Trophoblast cell (in vitro differentiated cells and primary cell): ENCODE results near the gene GTF3C4.

Experiments used
- DNase-seq, 2 donors: peaks; one replicate each; pipeline ENCODE4 v3.0.0-alpha.2; 2016
- H2AFZ ChIP-seq: 2 replicates; pipeline ENCODE4 v1.6.1; 2013; ENCODE audit warnings: low read length, moderate library complexity, mild to moderate bottlenecking; ENCODE audit not compliant: insufficient read depth, poor library complexity
- H2AK5ac ChIP-seq: 2 replicates; pipeline ENCODE4 v1.6.1; 2013; ENCODE audit warnings: mild to moderate bottlenecking, low read length
- H2BK120ac ChIP-seq: 2 replicates; pipeline ENCODE4 v1.6.1; 2013; ENCODE audit warnings: low read length, mild to moderate bottlenecking, moderate library complexity; ENCODE audit not compliant: insufficient read depth, poor library complexity
- H2BK12ac ChIP-seq: 2 replicates; pipeline ENCODE4 v1.6.1; 2013; ENCODE audit warnings: mild to moderate bottlenecking, low read length, moderate library complexity
- H2BK5ac ChIP-seq: 2 replicates; pipeline ENCODE4 v1.6.1; 2013; ENCODE audit warnings: low read length, low read depth, moderate library complexity, mild to moderate bottlenecking; ENCODE audit not compliant: poor library complexity
- H3K14ac ChIP-seq: 2 replicates; pipeline ENCODE4 v1.6.1; 2013; ENCODE audit warnings: mild to moderate bottlenecking, low read length
- H3K18ac ChIP-seq: 2 replicates; pipeline ENCODE4 v1.6.1; 2013; ENCODE audit warnings: mild to moderate bottlenecking, low read length
- H3K23ac ChIP-seq: 2 replicates; pipeline ENCODE4 v1.6.1; 2013; ENCODE audit warnings: low read length
- H3K27ac ChIP-seq: 2 replicates; pipeline ENCODE4 v1.5.1; 2013; ENCODE audit warnings: low read depth, mild to moderate bottlenecking, inconsistent platforms, low read length, moderate library complexity
- H3K27me3 ChIP-seq: 2 replicates; pipeline ENCODE4 v1.6.1; 2013; ENCODE audit warnings: inconsistent platforms, mild to moderate bottlenecking, low read length, moderate library complexity; ENCODE audit not compliant: insufficient read depth
- H3K36me3 ChIP-seq, 2 experiments: 1 replicate in 1 of 2; 2 replicates in 1 of 2; pipeline ENCODE4 v1.6.1; 2013; ENCODE audit warnings: low read length in 2 of 2, mild to moderate bottlenecking in 2 of 2, moderate library complexity in 1 of 2; ENCODE audit not compliant: insufficient read depth in 2 of 2, control insufficient read depth in 1 of 2
- H3K4ac ChIP-seq: 2 replicates; pipeline ENCODE4 v1.6.1; 2013; ENCODE audit warnings: low read depth, mild to moderate bottlenecking, low read length, moderate library complexity
- H3K4me1 ChIP-seq, 2 experiments: 1 replicate in 1 of 2; 2 replicates in 1 of 2; pipeline ENCODE4 v1.6.1; 2013; ENCODE audit warnings: low read length in 2 of 2, mild to moderate bottlenecking in 2 of 2, moderate library complexity in 1 of 2; ENCODE audit not compliant: insufficient read depth in 2 of 2, control insufficient read depth in 1 of 2
- H3K4me2 ChIP-seq: 2 replicates; pipeline ENCODE4 v1.6.1; 2013; ENCODE audit warnings: inconsistent platforms, mild to moderate bottlenecking, low read length, moderate library complexity
- H3K4me3 ChIP-seq: 2 replicates; pipeline ENCODE4 v1.5.1; 2013; ENCODE audit warnings: mild to moderate bottlenecking, low read depth, low read length, inconsistent platforms
- H3K79me1 ChIP-seq: one replicate; pipeline ENCODE4 v1.6.1; 2013; ENCODE audit warnings: low read length
- H3K79me2 ChIP-seq: 2 replicates; pipeline ENCODE4 v1.6.1; 2013; ENCODE audit warnings: low read length, mild to moderate bottlenecking; ENCODE audit not compliant: control insufficient read depth, insufficient read depth, poor library complexity
- H3K9ac ChIP-seq: 2 replicates; pipeline ENCODE4 v1.6.1; 2013; ENCODE audit warnings: mild to moderate bottlenecking, low read length
- H3K9me3 ChIP-seq: 2 replicates; pipeline ENCODE4 v1.6.1; 2013; ENCODE audit warnings: low read depth, mild to moderate bottlenecking, control low read depth, inconsistent platforms, low read length; ENCODE audit not compliant: insufficient read depth
- H4K12ac ChIP-seq: 2 replicates; pipeline ENCODE4 v1.6.1; 2013; ENCODE audit warnings: low read depth, mild to moderate bottlenecking, low read length, moderate library complexity
- H4K8ac ChIP-seq: 2 replicates; pipeline ENCODE4 v1.6.1; 2013; ENCODE audit warnings: low read depth, mild to moderate bottlenecking, low read length, moderate library complexity
- H4K91ac ChIP-seq: one replicate; pipeline ENCODE4 v1.6.1; 2013; ENCODE audit warnings: low read depth, mild to moderate bottlenecking, low read length, moderate library complexity
- WGBS: extraction: QIAGEN DNeasy Blood & Tissue Kit; methylation state at CpG from one replicate; pipeline ENCODE4 v1.1.7; 2013; ENCODE audit warnings: missing lambda C conversion rate; ENCODE audit not compliant: insufficient read length, insufficient coverage; ENCODE audit errors: extremely low coverage; 5-methylcytosine and 5-hydroxymethylcytosine counted together

The GTF3C4 gene

DNA sequence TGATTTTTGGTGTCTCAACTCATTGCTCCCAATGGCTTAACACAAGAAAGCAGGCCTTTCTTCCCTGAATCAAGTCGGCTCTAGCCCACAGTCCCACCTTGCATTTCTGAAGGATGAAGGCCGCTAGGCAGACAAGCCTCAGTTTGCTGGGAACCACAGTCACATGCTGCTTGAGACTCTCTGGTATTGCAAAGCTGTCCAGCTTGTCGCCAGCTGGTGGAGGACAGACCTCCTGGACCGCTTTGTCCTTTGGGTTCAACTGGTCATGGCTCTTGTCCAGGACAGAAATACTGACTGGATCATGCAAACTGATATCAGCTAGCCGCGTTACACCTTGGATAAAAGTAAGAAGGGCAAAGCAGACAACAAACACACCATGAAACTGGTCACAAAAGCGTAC, 23.5 kb upstream of the GTF3C4 start:
- Histone ChIP-seq H3K9me3 (no peaks in the 10 kb centered on the region), H3K4me1 (no peaks in the 10 kb centered on the region), H3K36me3 (peaks cover 19 to 48% of the 10 kb centered on the region in 2 experiments), H3K27me3 (no peaks in the 10 kb centered on the region), H3K79me1 (no peaks in the 10 kb centered on the region), H3K23ac (no peak overlapping the region), H4K8ac (no peak overlapping the region), H3K4me3 (no peak overlapping the region), H3K9ac (no peak overlapping the region), H2AK5ac (no peak overlapping the region), H3K4ac (no peak overlapping the region), H3K79me2 (no peaks in the 10 kb centered on the region), H2BK120ac (no peak overlapping the region), H4K91ac (no peak overlapping the region), H3K18ac (no peak overlapping the region), H2AFZ (no peak overlapping the region), H2BK5ac (no peak overlapping the region), H3K27ac (no peak overlapping the region), H3K4me2 (no peak overlapping the region), H3K14ac (no peak overlapping the region), H4K12ac (no peak overlapping the region), H2BK12ac (no peak overlapping the region)
- no CpG with 5 or more reads among the region's 7 CpGs for WGBS
- DNase-seq: no peak

DNA sequence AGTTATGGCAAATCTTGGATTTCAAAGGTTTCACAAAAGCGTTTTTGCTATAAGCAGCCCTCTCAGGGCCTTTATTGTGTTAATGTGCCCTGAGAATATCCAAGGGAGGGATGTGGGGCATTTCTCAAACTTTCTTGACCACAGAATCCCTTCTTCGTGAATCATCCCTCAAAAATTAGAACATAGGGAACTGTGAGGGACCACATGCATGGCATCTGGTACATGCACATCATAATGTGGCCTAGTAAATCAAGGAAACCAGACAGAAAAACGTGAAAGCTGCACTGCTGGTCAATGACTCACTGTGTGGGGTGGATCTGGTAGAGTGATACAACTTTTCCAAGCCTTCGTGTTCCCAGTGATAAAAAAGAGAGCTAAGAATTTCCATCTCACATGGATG, 22.9 kb upstream of the GTF3C4 start:
- Histone ChIP-seq H3K9ac (no peak overlapping the region), H2BK12ac (no peak overlapping the region), H2BK120ac (no peak overlapping the region), H4K91ac (no peak overlapping the region), H3K4ac (no peak overlapping the region), H4K12ac (no peak overlapping the region), H2AFZ (no peak overlapping the region), H3K27me3 (no peaks in the 10 kb centered on the region), H3K27ac (no peak overlapping the region), H2AK5ac (no peak overlapping the region), H3K4me2 (no peak overlapping the region), H3K23ac (no peak overlapping the region), H2BK5ac (no peak overlapping the region), H3K9me3 (no peaks in the 10 kb centered on the region), H4K8ac (no peak overlapping the region), H3K36me3 (peaks cover 18 to 45% of the 10 kb centered on the region in 2 experiments), H3K18ac (no peak overlapping the region), H3K4me3 (no peak overlapping the region), H3K14ac (no peak overlapping the region), H3K4me1 (no peaks in the 10 kb centered on the region), H3K79me2 (no peaks in the 10 kb centered on the region), H3K79me1 (no peaks in the 10 kb centered on the region)
- peak; percentile 36 to 44 for DNase-seq
- no CpG with 5 or more reads among the region's 4 CpGs for WGBS

DNA sequence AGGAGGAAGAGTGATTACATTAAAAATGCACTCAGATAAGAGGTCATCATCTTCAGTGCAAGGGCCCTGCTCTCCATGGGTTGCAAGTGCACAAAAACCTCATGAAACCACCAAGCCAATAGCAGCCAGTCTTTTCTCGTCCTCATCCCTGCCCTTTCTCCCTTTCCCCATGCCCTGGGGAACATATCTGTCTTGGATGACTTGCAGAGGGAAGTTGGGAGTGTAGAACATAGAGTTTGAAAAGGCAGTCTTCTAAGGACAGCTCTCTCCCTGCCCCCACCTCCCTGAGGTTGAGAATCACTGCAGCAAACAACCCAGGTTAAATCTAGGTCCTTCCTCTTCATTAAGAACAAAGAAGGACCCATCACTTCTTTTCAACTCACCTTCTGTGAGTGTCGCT, 22.5 kb upstream of the GTF3C4 start:
- H3K9ac ChIP-seq: no peak overlapping the region
- H3K4ac ChIP-seq: no peak overlapping the region
- H4K12ac ChIP-seq: no peak overlapping the region
- peaks cover 18 to 47% of the 10 kb centered on the region in 2 experiments for H3K36me3 ChIP-seq
- H4K8ac ChIP-seq: no peak overlapping the region
- no peak overlapping the region for H3K4me2 ChIP-seq
- H3K23ac ChIP-seq: no peak overlapping the region
- no peak overlapping the region for H3K4me3 ChIP-seq
- H3K27me3 ChIP-seq: no peaks in the 10 kb centered on the region
- no peak overlapping the region for H2BK12ac ChIP-seq
- no peaks in the 10 kb centered on the region for H3K79me1 ChIP-seq
- H3K14ac ChIP-seq: no peak overlapping the region
- no peaks in the 10 kb centered on the region for H3K9me3 ChIP-seq
- no peak overlapping the region for H3K27ac ChIP-seq
- H4K91ac ChIP-seq: no peak overlapping the region
- H2AFZ ChIP-seq: no peak overlapping the region
- no peak overlapping the region for H3K18ac ChIP-seq
- H3K4me1 ChIP-seq: no peaks in the 10 kb centered on the region
- no peak for DNase-seq
- no peak overlapping the region for H2BK120ac ChIP-seq
- H2AK5ac ChIP-seq: no peak overlapping the region
- H3K79me2 ChIP-seq: no peaks in the 10 kb centered on the region
- no peak overlapping the region for H2BK5ac ChIP-seq
- WGBS: no CpG with 5 or more reads among the region's 2 CpGs

DNA sequence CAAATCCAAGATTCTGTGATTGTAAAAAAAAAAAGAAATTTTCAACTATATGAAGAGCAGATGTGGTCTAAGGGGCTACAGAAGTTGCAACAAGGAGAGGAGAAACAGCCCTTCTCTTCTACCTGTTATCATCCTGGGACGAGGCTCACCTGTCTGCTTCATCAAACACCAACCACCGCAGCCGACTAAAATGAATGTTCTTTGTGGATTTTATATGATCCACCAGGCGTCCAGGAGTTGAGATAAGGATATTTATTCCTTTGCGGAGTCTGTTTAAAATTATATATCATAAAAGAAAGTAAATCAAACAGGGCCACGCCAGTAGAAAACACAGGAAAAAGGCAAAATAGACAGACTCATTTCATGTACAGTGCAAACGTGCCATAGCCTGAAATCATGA, 22.0 kb upstream of the GTF3C4 start:
- Histone ChIP-seq H4K12ac (no peak overlapping the region), H4K8ac (no peak overlapping the region), H3K36me3 (peaks cover 18 to 44% of the 10 kb centered on the region in 2 experiments), H3K9ac (no peak overlapping the region), H3K4me3 (no peak overlapping the region), H3K27me3 (no peaks in the 10 kb centered on the region), H3K14ac (no peak overlapping the region), H3K4me2 (no peak overlapping the region), H4K91ac (no peak overlapping the region), H2BK120ac (no peak overlapping the region), H2AK5ac (no peak overlapping the region), H2AFZ (no peak overlapping the region), H3K9me3 (no peaks in the 10 kb centered on the region), H3K18ac (no peak overlapping the region), H3K4me1 (no peaks in the 10 kb centered on the region), H3K79me2 (no peaks in the 10 kb centered on the region), H3K4ac (no peak overlapping the region), H3K79me1 (no peaks in the 10 kb centered on the region), H3K23ac (no peak overlapping the region), H2BK12ac (no peak overlapping the region), H2BK5ac (no peak overlapping the region), H3K27ac (no peak overlapping the region)
- no peak for DNase-seq
- WGBS: no CpG with 5 or more reads among the region's 7 CpGs
